HG03060 (cell line): ENCODE results near the gene IPO11.
"Not testable (repeated sequence)": the region's sequence is repeated elsewhere in the genome, so short reads cannot be mapped to it uniquely, and the experiment has no call there.

Source experiments
- ATAC-seq: cut with Tn5 transposase; IDR thresholded peaks from one replicate; pipeline ENCODE4 v1.9.1; 2021; ENCODE audit warnings: low read depth, moderate number of reproducible peaks; ENCODE audit not compliant: unreplicated experiment

IPO11 gene

GRCh38 chr5:62631909-62632580 is 219.5 kb downstream of the IPO11 start:
- ATAC-seq = no peak

GRCh38 chr5:62633243-62633642 is 220.7 kb downstream of the IPO11 start:
- ATAC-seq = no peak

- no peak for ATAC-seq
Measured at GRCh38 chr5:62640446-62640845, 227.9 kb downstream of the IPO11 start.

- no peak for ATAC-seq
Measured at GRCh38 chr5:62642468-62642867, 229.9 kb downstream of the IPO11 start.

- no peak for ATAC-seq
Measured at GRCh38 chr5:62643556-62644451, 231.2 kb downstream of the IPO11 start.

- ATAC-seq = no peak
Measured at GRCh38 chr5:62645223-62645622, 232.7 kb downstream of the IPO11 start.

GRCh38 chr5:62647241-62647640 is 234.7 kb downstream of the IPO11 start:
- ATAC-seq = no peak

GRCh38 chr5:62649025-62649424 is 236.5 kb downstream of the IPO11 start:
- no peak for ATAC-seq

- no peak for ATAC-seq
Measured at GRCh38 chr5:62649476-62650113, 237.0 kb downstream of the IPO11 start.

- no peak for ATAC-seq
Measured at GRCh38 chr5:62650197-62650596, 237.6 kb downstream of the IPO11 start.

- ATAC-seq = no peak
Measured at GRCh38 chr5:62652225-62652624, 239.7 kb downstream of the IPO11 start.

GRCh38 chr5:62653001-62653863 is 240.7 kb downstream of the IPO11 start:
- no peak for ATAC-seq

GRCh38 chr5:62653864-62654575 is 241.5 kb downstream of the IPO11 start:
- no peak for ATAC-seq

GRCh38 chr5:62657772-62658171 is 245.2 kb downstream of the IPO11 start:
- ATAC-seq = not testable (repeated sequence)

- no peak for ATAC-seq
Measured at GRCh38 chr5:62661126-62661525, 248.6 kb downstream of the IPO11 start.

- ATAC-seq = no peak
Measured at GRCh38 chr5:62662521-62662920, 250.0 kb downstream of the IPO11 start.

GRCh38 chr5:62671479-62671878 is 258.9 kb downstream of the IPO11 start:
- ATAC-seq = no peak

GRCh38 chr5:62676596-62676995 is 264.0 kb downstream of the IPO11 start:
- ATAC-seq = not testable (repeated sequence)
